RWPE1 (cell line): ENCODE measurements around the gene PER3.

Source experiments
- CTCF ChIA-PET: fragments of 350-600 bp; sonication (Branson Sonifier 250); formaldehyde crosslinking; extraction: SDS; loops from one replicate; lab custom pipeline; 2021; lab: Yijun Ruan, JAX
- POLR2A ChIA-PET: fragments of 400-600 bp; formaldehyde crosslinking; extraction: SDS; loops from one replicate; lab custom pipeline; 2020; ENCODE audit warnings: antibody characterized with exemption; ENCODE audit not compliant: low non-redundant PET; lab: Yijun Ruan, JAX
- DNase-seq: peaks from one replicate; pipeline ENCODE4 v3.0.0; 2012; ENCODE audit warnings: low spot score
- H3K27ac ChIP-seq: fragments of 450-650 bp; 2 replicates; pipeline ENCODE4 v1.5.1; 2017
- CTCF ChIP-seq: fragments of 450-650 bp; conservative IDR thresholded peaks from 2 replicates; pipeline ENCODE4 v1.5.1; 2017; ENCODE audit warnings: low read depth, mild to moderate bottlenecking

Gene PER3

GRCh38 chr1:7868070-7868780, 84.1 kb downstream of the PER3 start:
- POLR2A ChIA-PET = no interaction called here
- no peak for DNase-seq

GRCh38 chr1:7869136-7869920, 85.2 kb downstream of the PER3 start:
- CTCF ChIA-PET = no interaction called here
- DNase-seq = no peak
- POLR2A ChIA-PET = no interaction called here
- TF ChIP-seq CTCF = no peak
- H3K27ac ChIP-seq = no peak overlapping the region

More at GRCh38 chr1:7868070-7868780, 84.1 kb downstream of the PER3 start:
- no peak overlapping the region for H3K27ac ChIP-seq
- no peak for TF ChIP-seq CTCF
- CTCF ChIA-PET = no interaction called here

- TF ChIP-seq CTCF = no peak
- no peak overlapping the region for H3K27ac ChIP-seq
- no peak for DNase-seq
- CTCF ChIA-PET = no interaction called here
- POLR2A ChIA-PET = no interaction called here
Observed at GRCh38 chr1:7871136-7871535, 87.0 kb downstream of the PER3 start.

GRCh38 chr1:7873801-7874795, 90.0 kb downstream of the PER3 start:
- DNase-seq = no peak
- no peak overlapping the region for H3K27ac ChIP-seq
- CTCF ChIA-PET = no interaction called here
- POLR2A ChIA-PET = no interaction called here
- no peak for TF ChIP-seq CTCF

- ChIA-PET POLR2A (no interaction called here), CTCF (interaction anchor here (0.6 kb wide), 1 partner anchor 288 kb away, joined by 4 read pairs; no protein-coding TSS in a partner anchor)
- H3K27ac ChIP-seq = no peak overlapping the region
- TF ChIP-seq CTCF = no peak
- no peak for DNase-seq
Observed at GRCh38 chr1:7878027-7878426, 93.9 kb downstream of the PER3 start.

- POLR2A ChIA-PET = no interaction called here
- CTCF ChIA-PET = interaction anchor here (0.6 kb wide), 1 partner anchor 34 kb away, joined by 4 read pairs; no protein-coding TSS in a partner anchor
- H3K27ac ChIP-seq = no peak overlapping the region
- DNase-seq = no peak
- TF ChIP-seq CTCF = no peak
Observed at GRCh38 chr1:7879228-7879627, 95.1 kb downstream of the PER3 start.
